CD4-positive, alpha-beta T cell (primary cell): Measurements from ENCODE around the gene PRDX1. TPM values are rescaled to one million over a fixed set of nuclear protein-coding genes. Genes with fewer than 3 reads are reported as not detected.

Experiments used
- ATAC-seq: fragments of 200-7000 bp; cut with Tn5 transposase; one replicate; pipeline ENCODE4 v1.10.0; 2022; ENCODE audit warnings: mild to moderate bottlenecking; ENCODE audit not compliant: poor library complexity
- CTCF ChIA-PET: fragments of 350-600 bp; sonication (Branson Sonifier 250); formaldehyde crosslinking; loops from one replicate; lab custom pipeline; 2021; ENCODE audit warnings: antibody characterized with exemption, inconsistent platforms; lab: Charles Lee
- POLR2A ChIA-PET: fragments of 350-600 bp; sonication (Branson Sonifier 250); formaldehyde crosslinking; loops from one replicate; lab custom pipeline; 2021; ENCODE audit warnings: antibody characterized with exemption, inconsistent platforms; lab: Charles Lee
- DNase-seq, 14 experiments: peaks; one replicate each; pipeline ENCODE4 v3.0.0-alpha.2; 2013 to 2020; ENCODE audit warnings: mixed read lengths in 2 of 14
- H3K27ac ChIP-seq, 2 donors: one replicate each; pipeline versions ENCODE4 v1.5.1 to v1.7.0; 2013; ENCODE audit warnings: low read length in 2 of 2, low read depth in 1 of 2, mild to moderate bottlenecking in 1 of 2
- H3K27me3 ChIP-seq, 2 experiments: 1 replicate in 1 of 2; 2 replicates in 1 of 2; pipeline versions ENCODE4 v1.6.1 to v1.7.0; 2013; ENCODE audit warnings: low read length in 2 of 2, control low read depth in 1 of 2, mild to moderate bottlenecking in 1 of 2, moderate library complexity in 1 of 2; ENCODE audit not compliant: insufficient read depth in 2 of 2, control insufficient read depth in 1 of 2
- H3K36me3 ChIP-seq: one replicate; pipeline ENCODE4 v1.6.1; 2013; ENCODE audit warnings: low read length, control low read depth; ENCODE audit not compliant: insufficient read depth
- H3K4me1 ChIP-seq: one replicate; pipeline ENCODE4 v1.6.1; 2013; ENCODE audit warnings: low read length, control low read depth; ENCODE audit not compliant: insufficient read depth
- H3K4me3 ChIP-seq: one replicate; pipeline ENCODE4 v1.5.1; 2013; ENCODE audit warnings: mild to moderate bottlenecking, low read length, moderate library complexity
- H3K9me3 ChIP-seq, 2 experiments: 1 replicate in 1 of 2; 2 replicates in 1 of 2; pipeline versions ENCODE4 v1.6.1 to v1.7.0; 2013; ENCODE audit warnings: low read length in 2 of 2, mild to moderate bottlenecking in 2 of 2, control low read depth in 1 of 2, moderate library complexity in 1 of 2; ENCODE audit not compliant: control insufficient read depth in 1 of 2, insufficient read depth in 1 of 2
- H3K27ac Mint-ChIP-seq: one replicate; pipeline ENCODE4 v1.8.0; 2020; ENCODE audit warnings: mixed read lengths
- H3K27me3 Mint-ChIP-seq: one replicate; pipeline ENCODE4 v1.8.0; 2021; ENCODE audit warnings: mixed read lengths
- H3K36me3 Mint-ChIP-seq: one replicate; pipeline ENCODE4 v1.8.0; 2021; ENCODE audit warnings: low read depth, mixed read lengths
- H3K4me1 Mint-ChIP-seq: one replicate; pipeline ENCODE4 v1.8.0; 2021; ENCODE audit warnings: low read depth, mixed read lengths
- H3K4me3 Mint-ChIP-seq: one replicate; pipeline ENCODE4 v1.8.0; 2020; ENCODE audit warnings: mild to moderate bottlenecking, mixed read lengths
- H3K9me3 Mint-ChIP-seq: one replicate; pipeline ENCODE4 v1.8.0; 2020; ENCODE audit warnings: mixed read lengths
- CTCF ChIP-seq: fragments of 200-600 bp; IDR thresholded peaks from one replicate; pipeline ENCODE4 v1.8.0; 2022; ENCODE audit warnings: antibody characterized with exemption, mild to moderate bottlenecking
- intact Hi-C, 2 experiments: fragments of 100-400 bp; cut with DNase I in 1 of 2; cut with micrococcal nuclease in 1 of 2; formaldehyde crosslinking; loops; one replicate each; pipeline versions ENCODE4 v1.15.1 to v1.9.0; 2023 to 2025; cut with DNase I, micrococcal nuclease
- polyA plus RNA-seq, 2 donors: library from polyadenylated mRNA; unstranded; fragments of 120-200 nt; gene quantifications; one replicate each; pipeline ENCODE4 v1.2.1, GENCODE V29; 2013
- total RNA-seq, 174 experiments: library from RNA in 2 of 174; stranded (reverse) in 2 of 174; gene quantifications; one replicate each; pipeline ENCODE4 v1.2.3 and lab custom pipeline; 2021 to 2026

The PRDX1 gene
- total RNA-seq (10 to 100 TPM; 18.1 to 24.1 TPM), total RNA-seq (lab: John Stamatoyannopoulos, UW) (39.1 to 786 (median 89.0) reads per million in 172 experiments)
- polyA plus RNA-seq (2013, experiment 1 of 2), result 147 TPM
- 112 TPM for polyA plus RNA-seq (2013, experiment 2 of 2)

- H3K36me3 Mint-ChIP-seq, result peaks cover 32% of the 10 kb centered on the region
- H3K36me3 ChIP-seq, result peaks cover 14% of the 10 kb centered on the region
- TF ChIP-seq CTCF, result no peak
- intact Hi-C loops, result loop anchor here (1.0 to 10.0 kb wide), 7 partner anchors 18 to 166 kb away; partner anchors contain the start of genes AKR1A1 (in 2 of the 2), GPBP1L1 (in 1 of the 2), NASP (in 1 of the 2) and TMEM69 (in 1 of the 2)
- H3K4me3 ChIP-seq, result peak within 1 kb of the TSS; percentile 90
- peaks cover 36% of the 10 kb centered on the region for H3K4me1 ChIP-seq
- ATAC-seq (peak; percentile 90), DNase-seq (peak; percentile 93 to 97 (median 96))
- CTCF ChIA-PET, result interaction anchor here (1.0 to 2.6 kb wide), 6 partner anchors 9 to 62 kb away, joined by 3 to 16 read pairs (median 5); partner anchors contain the start of genes AKR1A1 and NASP
- H3K27ac ChIP-seq, result peak within 1 kb of the TSS; percentile 61 to 65
- no peaks in the 10 kb centered on the region for H3K9me3 ChIP-seq
- peaks cover 30% of the 10 kb centered on the region for H3K4me1 Mint-ChIP-seq
- POLR2A ChIA-PET, result interaction anchor here (0.6 to 2.6 kb wide), 25 partner anchors 10 to 800 kb away, joined by 3 to 59 read pairs (median 8); partner anchors contain the start of genes AKR1A1, BTBD19, CCDC163 and GPBP1L1
- no peaks in the 10 kb centered on the region for H3K27me3 ChIP-seq
- H3K4me3 Mint-ChIP-seq, result peak within 1 kb of the TSS; percentile 97
- no peaks in the 10 kb centered on the region for H3K27me3 Mint-ChIP-seq
- peak within 1 kb of the TSS; percentile 86 for H3K27ac Mint-ChIP-seq
- no peaks in the 10 kb centered on the region for H3K9me3 Mint-ChIP-seq
These were observed at the start of gene PRDX1 for GRCh38 chr1:45521413-45522323. Gene PRDX1 (minus strand): TSS chr1:45521884. CDS start chr1:45519043, 2,841 bp downstream.

GRCh38 chr1:45570631-45571030 is 48.9 kb upstream of the PRDX1 start:
- Mint-ChIP-seq H3K27me3 (no peaks in the 10 kb centered on the region), H3K4me3 (no peak overlapping the region), H3K27ac (no peak overlapping the region), H3K36me3 (peaks cover 41% of the 10 kb centered on the region), H3K9me3 (no peaks in the 10 kb centered on the region), H3K4me1 (peaks cover 5% of the 10 kb centered on the region)
- no peak for TF ChIP-seq CTCF
- H3K4me1 ChIP-seq, result peaks cover 2% of the 10 kb centered on the region
- CTCF ChIA-PET, result interaction anchor here (1.4 to 5.6 kb wide), 4 partner anchors 20 to 59 kb away, joined by 4 to 50 read pairs (median 7); partner anchors contain the start of genes AKR1A1 and PRDX1
- POLR2A ChIA-PET, result interaction anchor here (1.6 to 2.9 kb wide), 2 partner anchors 20 to 58 kb away, joined by 5 to 8 read pairs; partner anchors contain the start of gene AKR1A1
- DNase-seq (no peak), ATAC-seq (no peak)
- no peaks in the 10 kb centered on the region for H3K27me3 ChIP-seq
- no peak overlapping the region for H3K4me3 ChIP-seq
- H3K27ac ChIP-seq, result no peak overlapping the region
- intact Hi-C loops, result loop anchor here (1.0 to 5.0 kb wide), 8 partner anchors 20 to 558 kb away; partner anchors contain the start of genes AKR1A1 (in 1 of the 2), CCDC163 (in 1 of the 2), HECTD3 (in 1 of the 2) and MMACHC (in 1 of the 2)
- H3K36me3 ChIP-seq, result peaks cover 41% of the 10 kb centered on the region
- no peaks in the 10 kb centered on the region for H3K9me3 ChIP-seq
